Rectal smooth muscle tissue (tissue), 1 donor: Measurements from ENCODE around the gene ITPR1.

ENCODE experiments used
- H3K27ac ChIP-seq: one replicate; pipeline ENCODE4 v1.7.0; 2013; ENCODE audit warnings: low read depth, low read length, inconsistent platforms
- H3K27me3 ChIP-seq: one replicate; pipeline ENCODE4 v1.7.0; 2013; ENCODE audit warnings: low read length; ENCODE audit not compliant: control insufficient read depth, insufficient read depth
- H3K36me3 ChIP-seq: one replicate; pipeline ENCODE4 v1.7.0; 2013; ENCODE audit warnings: low read length; ENCODE audit not compliant: control insufficient read depth, insufficient read depth
- H3K4me1 ChIP-seq: one replicate; pipeline ENCODE4 v1.7.0; 2013; ENCODE audit warnings: low read length; ENCODE audit not compliant: control insufficient read depth, insufficient read depth
- H3K4me3 ChIP-seq: one replicate; pipeline ENCODE4 v1.7.0; 2013; ENCODE audit warnings: low read length
- H3K9ac ChIP-seq: one replicate; pipeline ENCODE4 v1.7.0; 2013; ENCODE audit warnings: low read length

ITPR1 gene

DNA sequence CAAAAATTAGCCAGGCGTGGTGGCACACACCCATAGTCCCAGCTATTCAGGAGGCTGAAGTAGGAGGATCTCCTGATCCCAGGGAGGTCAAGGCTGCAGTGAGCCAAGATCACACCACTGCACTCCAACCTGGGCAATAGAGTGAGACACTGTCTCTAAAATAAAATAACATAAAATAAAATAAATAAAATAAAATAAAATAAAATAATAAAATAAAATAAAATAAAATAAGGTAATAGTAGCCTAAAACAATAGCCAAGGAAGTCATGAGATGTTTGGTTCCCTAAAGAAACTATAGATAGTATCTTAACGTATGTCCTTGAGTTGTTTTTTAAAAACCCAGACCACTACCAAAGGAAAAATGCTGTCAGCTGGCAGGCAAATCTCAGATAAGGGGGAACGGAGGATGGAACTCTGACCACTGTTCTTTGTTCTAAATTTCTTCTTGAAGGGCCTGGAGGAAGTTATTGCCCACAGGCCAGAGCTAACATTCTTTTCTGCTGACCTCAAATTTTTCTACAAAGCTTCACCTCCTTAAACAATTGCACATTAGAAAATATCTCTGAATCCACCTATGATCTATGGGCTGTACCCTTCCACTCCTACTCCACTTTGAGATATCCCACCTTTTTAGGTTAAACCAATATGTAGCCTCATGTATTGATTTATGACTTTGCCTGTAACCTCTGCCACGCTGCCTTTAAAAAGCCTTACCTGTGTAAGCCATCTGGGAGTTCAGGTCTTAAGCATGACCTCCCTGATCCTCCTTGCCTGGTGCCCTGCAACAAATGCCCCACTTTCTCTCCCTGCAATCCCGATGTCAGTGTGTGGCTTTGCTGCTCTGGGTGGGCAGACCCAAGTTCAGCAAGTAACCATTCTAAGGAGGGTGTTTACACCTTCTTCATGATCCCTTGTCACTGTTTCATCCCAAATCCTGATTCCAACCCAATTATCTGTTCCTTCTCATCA is 359.9 kb downstream of the ITPR1 start:
- no peak overlapping the region for H3K27ac ChIP-seq
- H3K9ac ChIP-seq, result no peak overlapping the region

DNA sequence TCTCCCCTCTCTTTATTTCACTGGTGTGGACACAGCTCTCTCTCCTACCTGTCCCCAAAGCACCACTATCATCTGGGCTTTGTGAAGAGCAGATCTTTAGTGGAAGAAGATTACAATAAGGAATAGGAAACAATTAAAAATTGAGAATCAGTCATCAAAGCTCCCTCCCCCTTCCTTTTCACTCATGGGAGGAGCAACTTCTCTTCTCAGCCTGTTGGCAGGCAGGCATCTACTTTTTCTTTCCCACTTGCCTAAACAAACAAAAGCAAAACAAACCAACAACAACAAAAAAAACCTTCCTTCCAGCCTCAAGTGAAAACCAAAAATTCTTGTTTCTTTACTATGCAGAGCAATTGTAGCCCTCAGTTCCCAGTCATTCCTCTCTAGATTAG is 360.6 kb downstream of the ITPR1 start:
- Histone ChIP-seq H3K4me1 (no peaks in the 10 kb centered on the region), H3K27ac (no peak overlapping the region), H3K27me3 (no peaks in the 10 kb centered on the region), H3K36me3 (no peaks in the 10 kb centered on the region), H3K9ac (no peak overlapping the region), H3K4me3 (no peak overlapping the region)

More for the DNA sequence above, 359.9 kb downstream of the ITPR1 start:
- Histone ChIP-seq H3K27me3 (no peaks in the 10 kb centered on the region), H3K4me3 (no peak overlapping the region), H3K36me3 (no peaks in the 10 kb centered on the region), H3K4me1 (no peaks in the 10 kb centered on the region)

DNA sequence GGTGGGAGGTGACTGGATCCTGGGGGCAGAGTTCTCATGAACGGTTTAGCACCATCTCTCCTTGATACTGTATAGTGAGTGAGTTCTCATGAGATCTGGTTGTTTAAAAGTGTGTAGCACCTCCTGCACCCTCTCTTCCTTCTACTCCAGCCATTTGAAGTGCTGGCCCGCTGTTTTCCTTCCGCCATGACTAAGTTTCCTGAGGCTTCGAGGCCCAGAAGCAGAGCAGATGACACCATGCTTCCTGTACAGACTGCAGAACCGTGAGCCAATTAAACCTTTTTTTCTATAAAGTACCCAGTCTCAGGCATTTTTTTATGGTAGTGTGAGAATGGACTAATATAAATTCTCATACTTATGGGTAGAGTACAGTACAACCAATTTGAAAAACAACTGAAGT is 362.5 kb downstream of the ITPR1 start:
- no peak overlapping the region for H3K4me3 ChIP-seq
- H3K27me3 ChIP-seq, result no peaks in the 10 kb centered on the region
- H3K9ac ChIP-seq, result no peak overlapping the region
- no peaks in the 10 kb centered on the region for H3K4me1 ChIP-seq
- H3K36me3 ChIP-seq, result no peaks in the 10 kb centered on the region
- no peak overlapping the region for H3K27ac ChIP-seq

DNA sequence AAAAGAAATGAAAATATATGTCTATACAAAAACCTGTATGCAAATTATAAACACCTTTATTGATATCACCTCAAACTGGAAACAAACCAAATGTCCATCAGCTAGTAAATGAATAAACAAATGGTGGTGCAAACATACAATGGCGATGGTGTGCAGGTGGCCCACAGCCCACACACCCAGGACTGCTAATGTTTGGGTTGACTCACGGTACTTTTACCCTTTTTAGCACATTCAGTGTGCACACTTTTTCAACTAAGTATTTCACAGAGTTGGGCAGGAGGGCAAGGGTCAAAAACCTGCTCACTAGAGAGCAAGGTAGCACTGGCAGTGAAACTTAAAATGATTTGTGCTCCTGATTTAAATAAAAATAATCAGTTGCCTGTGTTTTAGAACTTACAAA is 363.0 kb downstream of the ITPR1 start:
- H3K27ac ChIP-seq, result no peak overlapping the region
- H3K9ac ChIP-seq, result no peak overlapping the region
- no peaks in the 10 kb centered on the region for H3K36me3 ChIP-seq
- H3K4me1 ChIP-seq, result no peaks in the 10 kb centered on the region
- H3K4me3 ChIP-seq, result no peak overlapping the region
- no peaks in the 10 kb centered on the region for H3K27me3 ChIP-seq

DNA sequence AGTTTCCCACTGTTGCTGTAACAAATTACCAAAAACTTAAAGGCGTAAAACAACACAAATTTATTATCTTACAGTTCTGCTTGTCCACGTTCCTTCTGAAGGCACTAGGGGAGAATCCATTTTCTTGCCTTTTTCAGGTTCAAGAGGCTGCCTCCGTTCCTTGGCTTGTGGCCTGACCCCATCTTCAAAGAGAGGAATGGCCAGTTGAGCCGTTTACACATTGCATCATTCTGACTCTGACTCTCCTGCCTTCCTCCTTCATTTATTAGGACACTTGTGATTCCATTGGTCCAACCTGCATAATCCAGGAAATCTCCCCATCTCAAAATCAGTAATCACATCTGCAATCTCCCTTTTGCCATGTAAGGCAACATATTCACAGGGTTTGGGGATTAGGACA is 363.4 kb downstream of the ITPR1 start:
- Histone ChIP-seq H3K27ac (no peak overlapping the region), H3K36me3 (no peaks in the 10 kb centered on the region), H3K27me3 (no peaks in the 10 kb centered on the region), H3K4me3 (no peak overlapping the region), H3K9ac (no peak overlapping the region), H3K4me1 (no peaks in the 10 kb centered on the region)

DNA sequence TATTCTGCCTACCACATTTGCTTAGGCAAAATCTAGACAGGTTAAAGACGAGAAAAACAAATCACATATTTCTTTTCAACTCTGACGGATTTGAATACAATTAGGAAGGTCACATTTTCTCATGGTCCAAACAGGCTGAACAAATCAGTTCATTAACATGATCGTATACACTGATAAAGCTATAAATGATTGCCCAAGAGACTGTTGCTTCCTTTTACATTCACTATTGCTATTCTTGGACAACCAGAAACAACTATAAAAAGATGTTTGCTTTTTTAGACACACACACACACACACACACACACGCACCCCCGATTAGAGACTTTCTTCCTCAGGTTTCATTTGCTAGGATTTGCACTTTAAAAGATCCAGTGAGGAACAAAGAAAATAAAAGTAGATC is 363.8 kb downstream of the ITPR1 start:
- no peak overlapping the region for H3K27ac ChIP-seq
- no peaks in the 10 kb centered on the region for H3K27me3 ChIP-seq
- H3K4me1 ChIP-seq, result no peaks in the 10 kb centered on the region
- no peak overlapping the region for H3K4me3 ChIP-seq
- H3K36me3 ChIP-seq, result no peaks in the 10 kb centered on the region
- H3K9ac ChIP-seq, result no peak overlapping the region

DNA sequence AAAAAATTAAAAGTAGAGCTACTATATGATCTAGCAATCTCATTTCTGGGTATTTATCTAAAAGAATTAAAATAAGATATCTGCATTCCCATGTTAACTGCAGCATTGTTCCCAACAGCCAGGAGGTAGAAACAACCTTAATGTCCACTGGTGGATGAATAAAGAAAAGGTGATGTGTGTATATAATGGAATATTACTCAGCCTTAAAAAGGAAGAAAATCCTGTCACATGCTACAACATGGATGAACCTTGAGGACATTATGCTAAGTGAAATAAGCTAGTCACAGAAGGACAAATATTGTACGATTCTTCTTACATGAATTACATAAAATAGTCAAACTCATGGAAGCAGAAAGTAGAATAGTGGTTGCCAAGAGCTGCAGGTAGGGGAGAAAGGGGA is 366.6 kb downstream of the ITPR1 start:
- H3K27ac ChIP-seq, result no peak overlapping the region
- no peaks in the 10 kb centered on the region for H3K4me1 ChIP-seq
- H3K27me3 ChIP-seq, result no peaks in the 10 kb centered on the region
- H3K9ac ChIP-seq, result no peak overlapping the region
- no peak overlapping the region for H3K4me3 ChIP-seq
- no peaks in the 10 kb centered on the region for H3K36me3 ChIP-seq

DNA sequence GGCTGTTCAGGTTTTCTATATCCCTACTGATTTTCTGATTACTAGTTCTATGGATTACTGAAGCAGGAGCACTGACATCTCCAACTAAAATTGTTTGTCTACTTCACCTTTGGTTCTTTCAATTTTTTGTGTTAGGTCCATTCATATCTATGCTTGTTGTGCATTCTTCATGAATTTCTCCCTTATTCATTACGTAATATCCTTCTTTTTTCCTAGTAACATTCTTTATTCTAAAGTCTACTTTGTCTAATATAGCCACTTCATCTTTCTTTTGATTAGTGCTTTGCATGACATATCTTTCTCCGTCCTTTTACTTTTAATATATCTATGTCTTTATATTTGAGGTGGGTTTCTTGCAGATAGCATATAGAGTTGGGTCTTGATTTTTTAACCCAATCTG is 369.8 kb downstream of the ITPR1 start:
- Histone ChIP-seq H3K27me3 (no peaks in the 10 kb centered on the region), H3K4me3 (no peak overlapping the region), H3K36me3 (no peaks in the 10 kb centered on the region), H3K9ac (no peak overlapping the region), H3K27ac (no peak overlapping the region), H3K4me1 (peaks cover 15% of the 10 kb centered on the region)

DNA sequence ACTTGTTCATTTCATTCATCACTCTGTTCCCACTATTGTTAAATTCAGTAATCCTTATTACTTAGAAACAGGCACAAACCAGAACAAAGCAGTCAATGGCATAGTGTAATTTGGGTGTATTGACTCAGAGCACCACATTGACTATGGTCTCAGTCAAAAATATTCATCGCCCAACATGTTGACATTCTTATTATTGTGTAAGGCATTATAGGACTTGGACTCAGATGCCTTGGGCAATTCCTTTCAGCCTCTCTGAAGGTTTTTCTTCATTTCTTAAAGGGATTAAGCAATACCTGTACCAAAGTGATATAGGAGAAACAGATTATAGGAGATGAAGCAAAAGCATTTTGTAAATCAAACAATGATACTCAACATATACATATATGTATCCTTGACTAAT is 371.4 kb downstream of the ITPR1 start:
- Histone ChIP-seq H3K4me3 (no peak overlapping the region), H3K9ac (no peak overlapping the region)

DNA sequence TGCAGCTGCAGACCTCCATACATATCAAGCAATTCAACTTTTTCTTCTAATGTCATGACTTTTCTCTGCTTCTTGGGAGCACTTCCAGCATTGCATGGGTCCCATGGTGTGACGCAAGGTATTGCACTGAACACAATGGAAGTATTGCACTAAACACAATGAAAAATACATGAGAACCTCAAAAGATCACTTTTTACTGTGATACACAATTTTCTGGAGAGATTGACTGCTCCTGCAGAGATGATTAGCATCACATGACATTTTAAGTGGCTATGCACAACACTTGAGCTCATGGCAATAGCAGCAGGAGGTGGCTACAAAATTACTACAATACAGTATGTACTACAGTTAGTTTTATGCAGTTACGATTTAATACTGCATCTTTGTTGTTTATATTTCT is 372.6 kb downstream of the ITPR1 start:
- Histone ChIP-seq H3K27me3 (no peaks in the 10 kb centered on the region), H3K27ac (no peak overlapping the region), H3K4me3 (no peak overlapping the region), H3K9ac (no peak overlapping the region), H3K36me3 (no peaks in the 10 kb centered on the region), H3K4me1 (peaks cover 18% of the 10 kb centered on the region)

More for the DNA sequence above, 371.4 kb downstream of the ITPR1 start:
- H3K27ac ChIP-seq, result no peak overlapping the region
- H3K27me3 ChIP-seq, result no peaks in the 10 kb centered on the region
- H3K36me3 ChIP-seq, result no peaks in the 10 kb centered on the region
- peaks cover 18% of the 10 kb centered on the region for H3K4me1 ChIP-seq

DNA sequence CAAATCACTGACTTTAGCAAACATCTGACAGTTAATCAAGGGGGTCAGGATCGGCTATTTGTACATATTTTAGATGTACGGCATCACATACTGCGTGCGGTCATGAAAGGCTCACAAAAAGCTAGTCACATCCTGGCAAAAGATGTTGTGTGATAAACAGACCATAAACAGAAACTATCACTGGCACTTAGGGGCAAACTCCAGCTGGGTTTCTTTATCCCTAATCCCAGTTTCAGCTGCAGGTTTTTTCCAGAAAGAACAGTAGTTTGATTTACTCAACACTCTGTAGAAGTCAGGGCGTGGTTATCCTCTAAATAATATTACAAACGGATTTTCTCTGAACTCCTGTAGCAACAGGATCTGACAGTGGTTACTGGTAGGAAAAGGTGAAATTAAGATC is 373.7 kb downstream of the ITPR1 start:
- Histone ChIP-seq H3K27ac (peak overlapping the region; percentile 99), H3K4me1 (peaks cover 18% of the 10 kb centered on the region), H3K4me3 (peak overlapping the region; percentile 67), H3K36me3 (no peaks in the 10 kb centered on the region), H3K9ac (peak overlapping the region; percentile 81), H3K27me3 (no peaks in the 10 kb centered on the region)

DNA sequence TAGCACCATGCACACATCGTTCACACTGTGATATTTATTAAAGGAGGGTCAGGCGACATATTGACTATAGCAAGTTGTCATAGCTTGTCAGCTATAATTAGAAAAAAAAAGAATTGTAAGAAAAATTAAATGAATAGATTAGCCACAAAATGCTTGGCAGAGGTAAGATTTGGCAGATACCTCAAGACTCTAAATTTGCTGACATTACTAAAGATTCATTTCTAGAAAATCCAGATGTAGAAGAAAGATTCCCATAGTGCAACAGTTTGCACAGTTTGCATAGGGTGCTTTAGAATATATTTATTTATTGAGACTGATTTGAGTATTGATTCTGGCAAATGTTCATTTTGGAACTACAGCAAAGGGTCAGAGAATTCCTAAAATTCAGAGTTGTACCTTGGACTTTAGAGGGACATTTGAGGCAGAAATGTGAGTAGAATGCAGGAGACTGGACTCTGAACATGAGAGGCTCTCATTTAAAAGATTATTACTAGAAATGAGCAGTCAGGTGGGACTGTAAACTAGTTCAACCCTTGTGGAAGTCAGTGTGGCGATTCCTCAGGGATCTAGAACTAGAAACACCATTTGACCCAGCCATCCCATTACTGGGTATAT is 384.1 kb downstream of the ITPR1 start:
- H3K36me3 ChIP-seq, result no peaks in the 10 kb centered on the region
- H3K4me1 ChIP-seq, result no peaks in the 10 kb centered on the region
- no peak overlapping the region for H3K4me3 ChIP-seq
- H3K27ac ChIP-seq, result no peak overlapping the region
- no peaks in the 10 kb centered on the region for H3K27me3 ChIP-seq
- no peak overlapping the region for H3K9ac ChIP-seq

DNA sequence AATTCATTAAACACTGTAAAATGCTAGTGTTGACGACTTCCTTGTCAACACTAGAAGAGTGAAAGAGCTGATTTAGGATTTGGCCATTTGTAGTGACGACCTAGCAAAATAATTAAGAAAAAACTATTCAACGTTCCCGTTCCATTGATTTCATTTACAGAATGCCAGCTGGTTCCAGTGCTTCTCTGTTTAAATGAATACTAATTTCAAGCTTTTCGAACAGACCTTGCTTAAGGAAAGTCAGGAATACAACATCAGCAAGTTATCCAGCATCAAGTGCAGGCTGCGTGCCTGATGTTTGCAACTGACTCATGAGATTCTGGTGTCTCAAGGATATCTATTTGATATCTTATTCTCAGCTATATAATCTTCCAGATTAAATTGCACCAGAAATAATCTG is 387.7 kb downstream of the ITPR1 start:
- no peak overlapping the region for H3K9ac ChIP-seq
- H3K27me3 ChIP-seq, result no peaks in the 10 kb centered on the region
- no peak overlapping the region for H3K27ac ChIP-seq
- H3K4me1 ChIP-seq, result no peaks in the 10 kb centered on the region
- no peak overlapping the region for H3K4me3 ChIP-seq
- H3K36me3 ChIP-seq, result no peaks in the 10 kb centered on the region
